Measurements from ENCODE around the gene C1QTNF12. TPM values are rescaled to one million over a fixed set of nuclear protein-coding genes. Genes with fewer than 3 reads are reported as not detected.

C1QTNF12 gene
- total and polyA plus RNA-seq, 2 experiments from 2014 or later, result 4.1 to 4.2 TPM

- peaks cover 6% of the 10 kb centered on the region for H3K27me3 Mint-ChIP-seq (ENCODE audit: insufficient read depth, low read depth, poor library complexity)
- no peak for TF ChIP-seq EZH2phosphoT487 (IDR thresholded peaks at IDR 0.05; ENCODE audit: unreplicated experiment)
- TF ChIP-seq POLR2AphosphoS5 (IDR thresholded peaks at IDR 0.05; ENCODE audit: low read depth), result no peak
- no peak for TF ChIP-seq REST (IDR thresholded peaks at IDR 0.05; ENCODE audit: unreplicated experiment)
- TF ChIP-seq ETS1 (IDR thresholded peaks at IDR 0.05), result no peak
- TF ChIP-seq ZNF331 (CRISPR knock-in tag; IDR thresholded peaks at IDR 0.05; ENCODE audit: low read depth), result no peak
- TF ChIP-seq EZH2 (IDR thresholded peaks at IDR 0.05; ENCODE audit: low read depth, unreplicated experiment), result no peak
- TF ChIP-seq CTCF (conservative IDR thresholded peaks at IDR 0.05; ENCODE audit: low read depth in 2 of 2), result no peak
- TF ChIP-seq ZNF462 (CRISPR knock-in tag; IDR thresholded peaks at IDR 0.05), result no peak
- TF ChIP-seq ZNF114 (CRISPR knock-in tag; IDR thresholded peaks at IDR 0.05), result no peak
- no peak for TF ChIP-seq CREB1 (CRISPR knock-in tag; IDR thresholded peaks at IDR 0.05; ENCODE audit: low read depth)
- no peak for TF ChIP-seq JUNB (IDR thresholded peaks at IDR 0.05; ENCODE audit: unreplicated experiment)
- no peak for TF ChIP-seq STAT1 (IDR thresholded peaks at IDR 0.05; ENCODE audit: unreplicated experiment)
- TF ChIP-seq NANOG (IDR thresholded peaks at IDR 0.05; ENCODE audit: borderline replicate concordance), result no peak
- Histone ChIP-seq H3F3A (replicated peaks; ENCODE audit: low read depth) (no peaks in the 10 kb centered on the region), H3K9me2 (ENCODE audit: insufficient read depth) (no peaks in the 10 kb centered on the region), H3K36me3 (ENCODE audit: insufficient read depth) (no peaks in the 10 kb centered on the region), H4K20me1 (replicated peaks; ENCODE audit: insufficient read depth) (no peaks in the 10 kb centered on the region), H3K4me3 (no peak overlapping the region), H3K27ac (ENCODE audit: low read depth) (no peak overlapping the region), H3K27me3 (ENCODE audit: insufficient read depth) (peaks cover 10% of the 10 kb centered on the region; the same call in 1 of the 2 replicates), H3K4me2 (no peak overlapping the region), H3K79me2 (replicated peaks; ENCODE audit: insufficient read depth) (no peaks in the 10 kb centered on the region), H3K4me1 (ENCODE audit: insufficient read depth) (peaks cover 3% of the 10 kb centered on the region; the same call in 1 of the 2 replicates), H2AFZ (no peak overlapping the region)
- no peak for ATAC-seq
- no peak overlapping the region for H3K4me3 Mint-ChIP-seq
- no peaks in the 10 kb centered on the region for H3K9me3 Mint-ChIP-seq
- no peaks in the 10 kb centered on the region for H3K4me1 Mint-ChIP-seq
- H3K36me3 Mint-ChIP-seq (ENCODE audit: low read depth), result no peaks in the 10 kb centered on the region
- no peak for DNase-seq (ENCODE audit: low spot score)
- no peak overlapping the region for H3K27ac Mint-ChIP-seq
Measured at GRCh38 chr1:1243807-1244191, 2.7 kb downstream of the C1QTNF12 start.
